GM13977 (cell line): ENCODE results near the gene STIMATE.

ENCODE experiments used
- DNase-seq: peaks from one replicate; pipeline ENCODE4 v3.0.0; 2012; ENCODE audit warnings: low spot score
- in situ Hi-C: fragments of 300-500 bp; cut with MboI; formaldehyde crosslinking; loops from one replicate; pipeline ENCODE4 v1.12.0; 2022; ENCODE audit warnings: low sequenced_read_pairs, low pct_unique_long_range_greater_than_20kb, mixed read lengths, inconsistent platforms; ENCODE audit not compliant: unreplicated experiment
- TF ChIP-seq, protein P1 (sequence below): IDR thresholded peaks from 2 replicates; pipeline ENCODE4 v1.5.1; 2012; ENCODE audit warnings: mild to moderate bottlenecking, control low read depth; ENCODE audit not compliant: insufficient read depth; ENCODE audit errors: extremely low read depth, missing control alignments

STIMATE gene

GRCh38 chr3:52793702-52794611 is 103.4 kb downstream of the STIMATE start:
- DNase-seq, result no peak

GRCh38 chr3:52792961-52793695 is 104.2 kb downstream of the STIMATE start:
- in situ Hi-C loops, result no loop called here
- DNase-seq, result no peak
- TF ChIP-seq, protein P1, sequence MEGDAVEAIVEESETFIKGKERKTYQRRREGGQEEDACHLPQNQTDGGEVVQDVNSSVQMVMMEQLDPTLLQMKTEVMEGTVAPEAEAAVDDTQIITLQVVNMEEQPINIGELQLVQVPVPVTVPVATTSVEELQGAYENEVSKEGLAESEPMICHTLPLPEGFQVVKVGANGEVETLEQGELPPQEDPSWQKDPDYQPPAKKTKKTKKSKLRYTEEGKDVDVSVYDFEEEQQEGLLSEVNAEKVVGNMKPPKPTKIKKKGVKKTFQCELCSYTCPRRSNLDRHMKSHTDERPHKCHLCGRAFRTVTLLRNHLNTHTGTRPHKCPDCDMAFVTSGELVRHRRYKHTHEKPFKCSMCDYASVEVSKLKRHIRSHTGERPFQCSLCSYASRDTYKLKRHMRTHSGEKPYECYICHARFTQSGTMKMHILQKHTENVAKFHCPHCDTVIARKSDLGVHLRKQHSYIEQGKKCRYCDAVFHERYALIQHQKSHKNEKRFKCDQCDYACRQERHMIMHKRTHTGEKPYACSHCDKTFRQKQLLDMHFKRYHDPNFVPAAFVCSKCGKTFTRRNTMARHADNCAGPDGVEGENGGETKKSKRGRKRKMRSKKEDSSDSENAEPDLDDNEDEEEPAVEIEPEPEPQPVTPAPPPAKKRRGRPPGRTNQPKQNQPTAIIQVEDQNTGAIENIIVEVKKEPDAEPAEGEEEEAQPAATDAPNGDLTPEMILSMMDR, result no peak

More at GRCh38 chr3:52793702-52794611, 103.4 kb downstream of the STIMATE start:
- in situ Hi-C loops, result no loop called here
- TF ChIP-seq, protein P1, result no peak

GRCh38 chr3:52792413-52792812 is 104.9 kb downstream of the STIMATE start:
- TF ChIP-seq, protein P1, result no peak
- in situ Hi-C loops, result no loop called here
- DNase-seq, result no peak

GRCh38 chr3:52791928-52792327 is 105.4 kb downstream of the STIMATE start:
- in situ Hi-C loops, result no loop called here
- DNase-seq, result no peak
- TF ChIP-seq, protein P1, result no peak

DNA sequence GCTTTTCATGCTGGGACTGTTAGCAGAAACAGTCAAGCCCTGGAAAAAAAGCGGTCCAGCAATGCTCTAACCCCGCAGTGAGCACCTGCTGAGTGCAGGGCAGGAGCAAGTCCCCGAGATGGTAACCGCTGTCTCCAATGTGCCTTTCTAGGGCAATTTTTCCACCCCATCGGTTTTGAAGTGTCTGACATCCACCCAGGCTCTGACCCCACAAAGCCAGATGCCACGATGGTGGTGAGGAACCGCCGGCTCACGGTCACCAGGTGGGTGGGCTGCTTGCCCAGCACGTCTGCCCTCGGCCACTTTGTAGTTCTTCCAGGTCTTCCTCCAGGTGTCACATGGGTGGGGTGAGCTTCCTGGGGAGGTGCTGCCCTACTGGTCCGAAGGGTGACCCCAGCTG is 106.0 kb downstream of the STIMATE start:
- TF ChIP-seq, protein P1, result no peak
- no peak for DNase-seq
- in situ Hi-C loops, result no loop called here

GRCh38 chr3:52790741-52791140 is 106.6 kb downstream of the STIMATE start:
- TF ChIP-seq, protein P1, result no peak
- DNase-seq, result no peak
- in situ Hi-C loops, result no loop called here
